ENCODE measurements around the gene DIS3L2. TPM values are rescaled to one million over a fixed set of nuclear protein-coding genes. Genes with fewer than 3 reads are reported as not detected.

The DIS3L2 gene
- total RNA-seq, 1 experiment from 2014 or later = 32.6 TPM

DNA sequence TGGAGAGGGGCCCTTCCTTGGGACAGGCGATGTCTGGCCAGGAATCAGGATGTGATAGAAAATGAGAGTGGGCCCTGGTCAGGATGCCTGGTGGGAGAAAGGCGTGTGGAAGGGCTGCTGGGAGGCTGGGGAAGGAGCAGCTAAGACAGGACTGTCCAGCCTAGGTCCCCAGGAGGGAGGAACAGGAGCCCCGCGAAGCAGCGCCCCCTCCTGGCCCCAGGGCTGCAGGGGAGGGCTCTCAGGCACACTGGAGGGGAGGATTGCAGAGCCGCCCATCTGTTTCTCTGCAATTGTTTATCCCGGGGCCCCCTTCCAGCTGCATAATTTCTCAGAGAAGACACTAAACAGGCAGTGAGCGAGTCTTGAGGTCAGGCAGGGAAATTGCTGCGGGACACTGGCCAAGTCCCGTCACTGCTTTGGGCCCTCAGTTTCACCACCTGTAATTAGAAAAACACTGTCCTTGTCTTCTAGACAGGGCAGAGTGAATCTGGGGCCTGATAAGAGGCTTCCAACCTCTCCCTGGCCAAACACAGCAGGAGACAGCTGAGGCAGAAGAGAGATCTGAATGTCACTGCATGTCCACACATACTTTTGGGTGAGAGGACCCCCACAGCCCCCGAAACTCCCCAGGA is 31.4 kb upstream of the DIS3L2 start:
- no peak for DNase-seq (ENCODE audit: unreplicated experiment)
- BruUV-seq (replicated peaks) = no TSS peak
- no peaks in the 10 kb centered on the region for H3K4me1 Mint-ChIP-seq (ENCODE audit: insufficient read depth, unreplicated experiment)
- no peaks in the 10 kb centered on the region for H3K9me3 Mint-ChIP-seq (ENCODE audit: unreplicated experiment)
- peaks cover 35% of the 10 kb centered on the region for H3K27me3 Mint-ChIP-seq (ENCODE audit: insufficient read depth, unreplicated experiment)
- H3K36me3 Mint-ChIP-seq (ENCODE audit: insufficient read depth, unreplicated experiment) = no peaks in the 10 kb centered on the region
- POLR2A ChIA-PET = no interaction called here
- H3K27ac Mint-ChIP-seq (ENCODE audit: low read depth, unreplicated experiment) = no peak overlapping the region
- intact Hi-C loops (cut with micrococcal nuclease) = no loop called here
- H3K4me3 Mint-ChIP-seq (ENCODE audit: unreplicated experiment) = no peak overlapping the region
- TF ChIP-seq, protein P1, sequence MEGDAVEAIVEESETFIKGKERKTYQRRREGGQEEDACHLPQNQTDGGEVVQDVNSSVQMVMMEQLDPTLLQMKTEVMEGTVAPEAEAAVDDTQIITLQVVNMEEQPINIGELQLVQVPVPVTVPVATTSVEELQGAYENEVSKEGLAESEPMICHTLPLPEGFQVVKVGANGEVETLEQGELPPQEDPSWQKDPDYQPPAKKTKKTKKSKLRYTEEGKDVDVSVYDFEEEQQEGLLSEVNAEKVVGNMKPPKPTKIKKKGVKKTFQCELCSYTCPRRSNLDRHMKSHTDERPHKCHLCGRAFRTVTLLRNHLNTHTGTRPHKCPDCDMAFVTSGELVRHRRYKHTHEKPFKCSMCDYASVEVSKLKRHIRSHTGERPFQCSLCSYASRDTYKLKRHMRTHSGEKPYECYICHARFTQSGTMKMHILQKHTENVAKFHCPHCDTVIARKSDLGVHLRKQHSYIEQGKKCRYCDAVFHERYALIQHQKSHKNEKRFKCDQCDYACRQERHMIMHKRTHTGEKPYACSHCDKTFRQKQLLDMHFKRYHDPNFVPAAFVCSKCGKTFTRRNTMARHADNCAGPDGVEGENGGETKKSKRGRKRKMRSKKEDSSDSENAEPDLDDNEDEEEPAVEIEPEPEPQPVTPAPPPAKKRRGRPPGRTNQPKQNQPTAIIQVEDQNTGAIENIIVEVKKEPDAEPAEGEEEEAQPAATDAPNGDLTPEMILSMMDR (IDR thresholded peaks at IDR 0.05; ENCODE audit: unreplicated experiment) = no peak
- CTCF ChIA-PET = interaction anchor here (0.7 to 1.1 kb wide), 3 partner anchors 43 to 509 kb away, joined by 3 to 4 read pairs (median 3); no protein-coding TSS in a partner anchor

DNA sequence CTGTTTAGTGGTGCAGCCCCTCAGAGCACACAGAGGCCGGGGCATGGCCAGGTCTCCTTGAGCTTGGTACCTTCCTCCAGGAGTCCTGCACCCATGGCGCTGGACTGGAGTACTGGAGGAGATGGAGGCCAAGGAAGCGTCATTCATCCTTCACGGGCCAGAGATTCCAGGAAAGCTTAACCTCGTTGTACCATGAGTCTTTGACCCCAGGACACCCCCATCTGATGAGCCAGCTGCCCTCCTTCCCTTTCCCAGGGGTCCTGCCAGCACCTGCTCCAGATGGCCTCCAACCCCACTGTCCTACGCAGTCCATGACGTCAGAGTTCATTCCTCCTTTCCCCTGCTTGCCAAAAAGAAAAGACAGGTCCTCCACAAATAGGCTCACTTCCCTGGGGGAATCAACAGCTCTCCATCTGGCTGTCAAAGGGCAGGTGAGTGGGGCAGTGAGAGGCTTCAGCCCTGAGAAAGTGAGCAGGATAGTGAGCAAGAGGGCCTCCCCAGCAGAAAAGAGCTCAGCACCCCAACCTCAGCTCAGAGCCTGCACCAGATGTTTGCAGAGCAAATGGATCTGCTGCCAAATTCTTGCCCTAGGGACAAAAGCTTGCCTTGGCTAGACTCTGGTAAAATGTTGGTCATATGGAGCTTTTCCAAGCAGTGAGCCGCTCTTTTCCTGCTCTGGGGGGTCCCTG is 30.8 kb upstream of the DIS3L2 start:
- intact Hi-C loops (cut with micrococcal nuclease) = no loop called here
- CTCF ChIA-PET = interaction anchor here (0.9 to 1.1 kb wide), 3 partner anchors 173 to 508 kb away, joined by 3 to 4 read pairs (median 3); no protein-coding TSS in a partner anchor
- peaks cover 35% of the 10 kb centered on the region for H3K27me3 Mint-ChIP-seq (ENCODE audit: insufficient read depth, unreplicated experiment)
- no peak overlapping the region for H3K4me3 Mint-ChIP-seq (ENCODE audit: unreplicated experiment)
- POLR2A ChIA-PET = no interaction called here
- H3K9me3 Mint-ChIP-seq (ENCODE audit: unreplicated experiment) = no peaks in the 10 kb centered on the region
- no peak overlapping the region for H3K27ac Mint-ChIP-seq (ENCODE audit: low read depth, unreplicated experiment)
- H3K4me1 Mint-ChIP-seq (ENCODE audit: insufficient read depth, unreplicated experiment) = no peaks in the 10 kb centered on the region
- BruUV-seq (replicated peaks) = no TSS peak
- DNase-seq (ENCODE audit: unreplicated experiment) = no peak
- TF ChIP-seq, protein P1 (IDR thresholded peaks at IDR 0.05; ENCODE audit: unreplicated experiment) = no peak
- no peaks in the 10 kb centered on the region for H3K36me3 Mint-ChIP-seq (ENCODE audit: insufficient read depth, unreplicated experiment)

DNA sequence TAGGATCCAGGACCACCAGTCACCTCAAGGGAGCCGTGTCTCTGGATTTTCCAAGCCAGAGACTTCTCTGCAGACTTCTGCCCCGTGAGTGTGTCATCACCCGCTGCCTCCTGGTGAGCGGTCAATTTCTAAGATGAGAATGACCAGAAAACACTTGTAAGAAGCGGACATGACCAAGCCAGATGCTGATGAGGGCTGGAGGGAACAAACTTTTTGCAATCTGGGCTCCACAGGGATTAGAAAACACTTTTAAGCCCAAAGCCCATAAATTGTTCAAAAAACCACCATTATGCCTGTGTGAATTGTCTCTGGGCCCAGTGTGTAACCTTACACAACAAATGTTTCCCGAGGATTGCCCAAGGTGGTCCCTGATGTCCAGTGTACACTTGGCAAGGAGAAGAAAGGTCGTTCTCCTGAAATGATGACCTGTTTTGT is 30.0 kb upstream of the DIS3L2 start:
- peaks cover 34% of the 10 kb centered on the region for H3K27me3 Mint-ChIP-seq (ENCODE audit: insufficient read depth, unreplicated experiment)
- BruUV-seq (replicated peaks) = no TSS peak
- H3K27ac Mint-ChIP-seq (ENCODE audit: low read depth, unreplicated experiment) = no peak overlapping the region
- POLR2A ChIA-PET = no interaction called here
- TF ChIP-seq, protein P1 (IDR thresholded peaks at IDR 0.05; ENCODE audit: unreplicated experiment) = no peak
- CTCF ChIA-PET = interaction anchor here (0.9 to 1.1 kb wide), 2 partner anchors 172 to 210 kb away, joined by 3 read pairs; no protein-coding TSS in a partner anchor
- intact Hi-C loops (cut with micrococcal nuclease) = no loop called here
- no peaks in the 10 kb centered on the region for H3K36me3 Mint-ChIP-seq (ENCODE audit: insufficient read depth, unreplicated experiment)
- H3K4me3 Mint-ChIP-seq (ENCODE audit: unreplicated experiment) = no peak overlapping the region
- H3K9me3 Mint-ChIP-seq (ENCODE audit: unreplicated experiment) = no peaks in the 10 kb centered on the region
- DNase-seq (ENCODE audit: unreplicated experiment) = no peak
- H3K4me1 Mint-ChIP-seq (ENCODE audit: insufficient read depth, unreplicated experiment) = no peaks in the 10 kb centered on the region

DNA sequence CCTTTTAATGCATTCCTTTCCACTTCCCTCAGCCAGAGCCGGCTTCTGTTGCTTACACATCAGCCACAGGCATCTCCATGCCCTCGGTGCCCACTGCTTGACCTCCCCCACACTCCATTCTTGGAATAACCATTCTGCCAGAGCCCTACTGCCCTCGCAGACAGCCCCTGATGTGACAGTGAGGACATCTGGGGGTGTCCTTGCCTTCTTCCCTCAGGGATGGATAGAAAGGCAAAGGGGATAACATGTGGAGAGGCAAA is 28.9 kb upstream of the DIS3L2 start:
- POLR2A ChIA-PET = no interaction called here
- Mint-ChIP-seq H3K27me3 (ENCODE audit: insufficient read depth, unreplicated experiment) (peaks cover 22% of the 10 kb centered on the region), H3K9me3 (ENCODE audit: unreplicated experiment) (no peaks in the 10 kb centered on the region)

More for the DNA sequence above, 28.9 kb upstream of the DIS3L2 start:
- no TSS peak for BruUV-seq (replicated peaks)
- CTCF ChIA-PET = no interaction called here
- TF ChIP-seq, protein P1 (IDR thresholded peaks at IDR 0.05; ENCODE audit: unreplicated experiment) = no peak
- Mint-ChIP-seq H3K4me3 (ENCODE audit: unreplicated experiment) (no peak overlapping the region), H3K27ac (ENCODE audit: low read depth, unreplicated experiment) (no peak overlapping the region), H3K4me1 (ENCODE audit: insufficient read depth, unreplicated experiment) (no peaks in the 10 kb centered on the region), H3K36me3 (ENCODE audit: insufficient read depth, unreplicated experiment) (no peaks in the 10 kb centered on the region)
- DNase-seq (ENCODE audit: unreplicated experiment) = no peak
- intact Hi-C loops (cut with micrococcal nuclease) = no loop called here
